EL (cell line): ENCODE data around the gene PRMT9.
A peak's percentile ranks its signal among the peaks of the same experiment; 100 is the strongest.

Experiments
- DNase-seq: peaks from one replicate; pipeline ENCODE4 v3.0.0-alpha.2; 2016

PRMT9 gene

DNA sequence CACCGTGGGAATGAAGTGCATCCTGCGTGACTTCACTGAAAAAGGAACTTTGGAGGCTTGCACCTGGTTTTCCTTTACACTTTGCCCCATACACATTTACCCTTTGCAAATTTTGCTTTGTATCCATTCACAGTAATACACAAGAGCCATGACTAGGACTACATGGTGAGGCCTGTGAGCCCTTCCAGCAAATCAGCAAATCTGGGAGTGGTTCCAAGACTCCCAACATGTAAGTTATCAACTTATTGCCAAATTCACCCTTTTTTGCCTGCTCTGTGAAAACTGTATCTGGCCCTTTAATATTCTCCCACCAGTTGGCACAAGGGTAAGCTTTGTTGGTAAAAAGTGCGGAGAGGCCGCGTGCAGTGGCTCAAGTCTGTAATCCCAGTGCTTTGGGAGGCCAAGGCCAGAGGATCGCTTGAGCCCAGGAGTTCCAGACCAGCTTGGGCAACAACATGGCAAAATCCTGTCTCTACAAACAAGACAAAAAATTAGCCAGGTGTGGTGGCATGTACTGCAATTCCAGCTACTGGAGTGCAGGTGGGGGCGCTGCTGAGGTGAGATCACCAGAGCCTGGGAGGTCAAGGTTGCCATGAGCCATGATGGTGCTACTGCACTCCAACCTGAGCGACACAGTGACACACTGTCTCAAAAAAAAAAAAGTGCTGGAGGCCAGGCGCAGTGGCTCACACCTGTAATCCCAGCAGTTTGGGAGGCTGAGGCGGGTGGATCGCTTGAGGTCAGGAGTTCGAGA lies 5.0 kb downstream of the PRMT9 start:
- DNase-seq: no peak

DNA sequence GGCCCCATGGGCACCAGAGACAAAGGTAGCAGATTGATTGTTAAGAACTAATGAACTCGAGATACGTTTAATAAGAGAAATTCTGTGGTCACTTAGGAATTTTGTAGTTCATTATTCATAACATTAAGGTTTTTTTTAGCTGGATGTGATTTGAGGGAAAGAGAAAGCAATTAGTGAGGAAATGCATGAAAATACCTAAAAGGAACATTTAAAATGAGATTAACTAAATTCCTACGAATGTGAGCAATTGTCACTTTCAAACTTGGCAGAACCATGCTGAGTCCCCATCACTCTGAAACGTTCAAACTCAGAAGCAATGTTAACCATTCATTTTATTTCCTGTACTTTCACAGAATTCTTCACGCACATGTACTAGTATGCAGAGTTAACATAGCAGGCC lies 5.9 kb downstream of the PRMT9 start:
- no peak for DNase-seq

DNA sequence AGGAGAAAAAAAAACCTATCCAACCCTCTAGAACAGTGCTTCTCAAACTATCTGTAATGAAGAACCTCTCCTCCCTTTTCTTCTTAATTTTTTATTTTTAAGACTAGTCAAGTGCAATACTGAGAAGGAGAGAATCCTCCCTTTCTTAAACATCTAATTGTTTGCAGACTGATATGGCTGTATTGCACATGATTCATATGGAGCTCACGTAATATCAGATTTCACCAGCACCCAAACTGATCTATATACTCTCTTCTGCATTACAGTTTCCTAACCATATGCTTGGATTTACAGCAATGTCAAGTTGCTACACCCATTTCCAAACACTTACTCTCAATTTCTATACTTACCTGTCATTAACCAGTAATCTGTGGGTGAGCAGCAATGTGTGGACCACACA lies 9.5 kb downstream of the PRMT9 start:
- no peak for DNase-seq

DNA sequence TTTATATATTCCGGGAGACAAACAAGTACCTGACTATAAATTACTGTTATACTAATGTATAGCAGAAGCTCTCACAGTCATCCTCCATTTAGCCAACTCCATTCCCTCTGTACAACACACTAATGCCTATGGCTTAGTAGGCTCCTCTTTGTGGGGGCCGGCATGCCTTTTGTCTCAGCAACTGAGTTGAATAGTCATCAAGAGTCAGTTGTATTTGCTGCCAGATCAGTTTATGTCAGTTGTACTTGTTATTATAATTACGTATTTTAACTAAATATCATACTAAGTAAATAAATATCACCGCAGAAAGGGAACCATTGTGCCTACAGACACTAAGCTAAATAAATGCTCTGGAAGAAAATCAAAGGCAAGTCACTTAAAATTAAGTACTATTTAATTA lies 9.9 kb downstream of the PRMT9 start:
- no peak for DNase-seq

DNA sequence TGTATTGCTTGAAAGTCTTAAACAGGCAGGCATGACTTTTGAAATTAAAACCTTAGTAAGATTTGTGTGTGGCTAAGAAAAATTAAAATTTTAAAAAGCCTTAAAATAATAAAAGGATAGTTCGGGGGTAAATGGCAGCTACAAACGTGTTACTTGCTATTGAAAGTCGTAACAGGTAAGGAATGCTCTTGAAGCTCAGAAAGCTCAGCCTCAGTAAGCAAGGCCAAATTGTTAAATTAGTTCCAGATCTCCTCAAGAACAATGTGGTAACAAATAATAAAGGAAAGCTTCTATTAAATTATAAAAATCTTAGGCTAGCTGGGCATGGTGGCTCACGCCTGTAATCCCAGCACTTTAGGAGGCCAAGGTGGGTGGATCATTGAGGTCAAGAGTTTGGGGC lies 25.5 kb downstream of the PRMT9 start:
- no peak for DNase-seq

DNA sequence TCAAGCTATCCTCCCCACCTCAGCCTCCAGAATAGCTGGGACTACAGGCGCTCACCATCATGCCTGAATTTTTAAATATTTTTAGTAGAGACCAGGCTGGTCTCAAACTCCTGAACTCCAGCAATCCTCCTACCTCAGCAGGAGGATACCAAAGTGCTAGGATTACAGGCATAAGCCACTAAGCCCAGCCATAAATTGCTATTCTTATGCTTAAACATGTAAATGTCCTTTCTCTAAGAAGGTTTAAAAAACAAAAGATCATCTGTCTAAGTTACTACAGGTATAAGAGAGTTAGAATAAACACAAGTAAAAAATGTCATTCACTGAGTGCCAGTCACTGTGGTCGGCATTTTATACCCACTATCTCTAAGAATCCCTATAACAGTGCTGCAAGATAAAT lies 28.3 kb downstream of the PRMT9 start:
- no peak for DNase-seq

DNA sequence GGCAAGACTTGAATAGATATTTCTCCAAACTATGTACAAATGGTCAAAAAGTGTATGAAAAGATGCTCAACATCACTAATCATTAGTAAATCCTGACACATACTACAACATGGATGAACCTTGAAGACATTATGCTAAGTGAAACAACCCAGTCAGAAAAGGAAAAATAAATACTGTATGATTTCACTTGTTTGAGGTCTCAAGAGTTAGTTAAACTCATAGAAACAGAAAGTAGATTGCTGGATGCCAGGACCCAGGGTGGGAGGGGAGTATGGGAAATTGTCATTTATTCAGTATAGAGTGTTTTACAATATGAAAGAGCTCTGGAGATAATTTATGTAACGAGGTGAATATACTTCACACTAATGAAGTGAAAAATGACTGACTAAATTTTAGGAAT lies 32.4 kb downstream of the PRMT9 start:
- no peak for DNase-seq

DNA sequence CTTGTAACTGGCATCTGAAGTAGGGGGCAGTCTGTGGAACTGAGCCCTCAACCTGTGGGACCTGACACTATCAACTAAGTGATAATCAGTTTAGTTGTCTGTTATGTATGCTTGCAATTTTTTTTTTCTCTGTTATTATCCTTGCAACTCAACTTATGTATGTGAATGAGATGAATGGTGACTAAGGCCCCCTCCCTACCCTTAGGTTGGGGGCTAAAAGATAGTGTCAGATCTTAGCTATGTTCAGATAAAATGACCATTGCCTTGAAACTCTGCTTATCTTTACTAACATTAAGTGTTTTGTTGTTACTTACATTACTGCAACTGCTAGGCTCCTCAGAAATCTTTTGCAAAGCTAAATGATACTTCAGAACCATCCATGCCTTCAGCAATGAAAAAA lies 35.3 kb downstream of the PRMT9 start:
- no peak for DNase-seq

DNA sequence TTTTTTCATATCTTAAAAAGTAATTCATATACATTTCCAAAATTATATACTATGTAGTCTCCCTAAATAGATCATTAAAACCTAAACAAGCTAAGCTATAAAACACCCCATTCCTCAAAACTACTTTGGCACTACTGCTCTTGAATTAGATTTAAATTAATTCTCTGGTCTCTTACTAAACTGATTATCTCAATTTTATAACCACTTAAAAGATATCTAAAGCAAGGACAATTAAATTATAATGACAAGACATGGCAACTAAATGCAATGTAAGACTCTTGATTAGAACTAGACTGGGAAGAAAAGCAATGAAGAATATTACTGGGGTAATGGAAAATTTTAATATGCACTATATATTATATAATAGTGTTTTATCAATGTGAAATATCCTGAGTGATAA lies 38.9 kb downstream of the PRMT9 start:
- no peak for DNase-seq

DNA sequence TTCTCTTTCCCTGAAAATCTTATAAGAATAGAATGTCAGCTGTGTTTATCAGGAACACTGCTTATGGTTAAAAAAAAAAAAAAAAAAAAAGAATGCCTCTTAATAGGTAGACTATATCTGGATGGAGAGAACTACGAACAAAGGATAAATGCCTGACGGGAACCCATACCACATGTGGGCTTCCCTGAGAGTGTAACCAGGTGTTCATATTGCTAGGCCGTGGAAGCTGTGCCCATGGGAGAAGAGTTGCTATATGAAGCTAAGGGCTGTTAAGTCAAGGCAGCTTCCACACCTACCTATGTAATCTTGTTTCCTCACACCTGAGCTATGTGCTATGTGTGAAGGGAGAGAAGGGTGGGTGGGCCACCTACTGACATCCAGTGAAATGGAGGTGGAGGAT lies 39.5 kb downstream of the PRMT9 start:
- no peak for DNase-seq

DNA sequence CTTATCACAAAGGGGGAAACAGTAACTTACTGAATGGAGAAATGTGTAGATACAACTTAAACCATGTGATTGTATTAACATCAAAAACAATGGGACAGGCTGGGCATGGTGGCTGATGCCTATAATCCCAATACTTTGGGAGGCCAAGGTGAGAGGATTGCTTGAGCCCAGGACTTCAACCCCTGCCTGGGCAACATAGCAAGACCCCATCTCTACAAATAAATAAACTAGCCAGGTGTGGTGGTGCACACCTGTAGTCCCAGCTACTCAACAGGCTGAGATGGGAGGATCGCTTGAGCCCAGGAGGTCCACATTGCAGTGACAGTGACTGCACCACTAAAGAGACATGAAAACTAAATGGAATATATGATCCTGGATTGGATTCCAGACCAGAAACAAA lies 40.3 kb downstream of the PRMT9 start:
- no peak for DNase-seq

DNA sequence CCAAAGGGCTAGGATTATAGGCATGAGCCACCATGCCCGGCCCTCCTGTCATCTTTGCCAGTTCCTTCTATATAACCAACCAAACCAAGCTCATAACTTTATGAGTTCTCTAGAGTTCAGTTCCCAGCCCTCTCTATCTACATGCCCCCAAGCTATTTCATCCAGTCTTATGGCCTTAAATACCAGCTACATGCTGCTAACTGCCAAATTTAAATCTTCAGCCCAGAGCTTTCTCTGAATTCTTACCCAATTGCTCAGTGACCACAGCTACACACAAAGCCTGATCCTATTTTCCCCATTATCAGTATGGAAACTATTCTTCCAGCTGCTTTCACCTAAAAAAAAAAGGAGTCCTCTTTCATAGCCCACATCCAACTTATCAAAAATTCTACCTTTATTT lies 43.6 kb downstream of the PRMT9 start:
- DNase-seq: peak; percentile 29

DNA sequence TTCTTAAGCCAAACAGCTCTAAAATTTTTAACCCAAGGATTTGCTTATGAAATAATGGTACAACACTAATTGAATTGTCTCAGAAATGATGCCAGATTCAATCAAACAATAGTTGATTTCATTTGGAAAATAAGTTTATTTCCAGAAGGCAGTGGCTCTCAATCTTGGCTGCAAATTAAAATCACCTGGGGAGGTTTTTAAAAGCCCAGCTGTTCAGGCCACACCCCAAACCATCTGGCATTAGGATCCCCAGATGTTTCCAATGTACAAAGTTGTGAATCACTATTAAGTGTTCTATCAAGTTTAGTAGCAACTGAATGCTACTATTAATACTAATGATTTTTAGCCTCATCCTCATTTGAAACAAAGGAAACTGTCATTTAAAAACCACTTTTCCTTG lies 44.6 kb downstream of the PRMT9 start:
- no peak for DNase-seq

DNA sequence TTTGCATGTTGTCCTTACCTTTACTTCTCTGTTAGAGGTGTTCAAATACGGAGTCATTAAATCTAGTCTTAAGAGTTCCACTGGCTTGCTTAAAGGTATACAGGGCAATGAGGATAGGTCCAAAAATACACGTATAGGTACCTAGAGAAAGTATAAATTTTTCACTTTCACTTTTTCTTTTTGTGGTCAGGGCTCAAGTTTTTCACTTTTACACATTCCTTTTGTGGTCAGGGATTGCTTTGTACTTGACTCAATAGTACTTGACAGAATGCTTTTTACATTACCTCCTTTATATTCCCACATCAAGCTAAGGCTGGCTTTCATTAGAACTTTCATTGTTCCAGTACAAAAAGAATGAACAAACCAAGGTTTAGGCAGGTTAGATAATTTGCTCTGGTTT lies 45.0 kb downstream of the PRMT9 start:
- DNase-seq: no peak

DNA sequence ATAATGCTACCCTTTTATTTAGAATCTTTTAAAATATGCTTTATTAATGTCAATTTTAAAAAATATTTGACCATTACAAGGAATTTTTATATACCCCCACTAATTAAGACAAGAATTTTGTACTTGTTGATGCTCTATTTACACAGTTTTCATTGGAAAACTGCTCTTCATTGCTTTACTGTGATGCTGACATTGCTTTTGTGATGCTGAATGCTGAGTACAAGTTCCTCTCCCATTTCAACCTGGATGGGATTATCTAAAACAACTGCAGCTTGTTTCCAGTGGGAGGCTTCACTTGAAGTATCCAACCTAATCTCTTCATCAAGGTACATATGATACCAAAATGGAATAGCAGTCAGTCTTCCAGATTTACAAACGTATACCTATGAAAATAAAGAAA lies 45.6 kb downstream of the PRMT9 start:
- DNase-seq: no peak

DNA sequence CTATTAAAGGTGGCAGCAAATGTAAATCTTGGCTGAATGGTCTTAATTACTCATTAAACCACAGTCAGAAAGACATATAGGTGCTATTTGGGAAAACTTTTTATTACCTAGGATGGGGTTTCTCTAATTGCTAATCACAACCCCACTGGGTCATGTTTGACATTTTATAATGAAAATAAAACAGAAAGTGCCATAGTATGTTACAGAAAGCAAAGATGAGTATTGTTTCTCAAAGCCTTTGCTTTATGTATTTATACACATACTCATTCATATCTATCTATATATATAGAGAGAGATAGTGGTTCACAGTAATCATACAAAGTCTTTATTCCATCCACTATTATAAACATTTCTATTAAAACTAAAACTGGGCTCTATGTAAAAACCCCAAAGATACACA lies 48.6 kb downstream of the PRMT9 start:
- no peak for DNase-seq

DNA sequence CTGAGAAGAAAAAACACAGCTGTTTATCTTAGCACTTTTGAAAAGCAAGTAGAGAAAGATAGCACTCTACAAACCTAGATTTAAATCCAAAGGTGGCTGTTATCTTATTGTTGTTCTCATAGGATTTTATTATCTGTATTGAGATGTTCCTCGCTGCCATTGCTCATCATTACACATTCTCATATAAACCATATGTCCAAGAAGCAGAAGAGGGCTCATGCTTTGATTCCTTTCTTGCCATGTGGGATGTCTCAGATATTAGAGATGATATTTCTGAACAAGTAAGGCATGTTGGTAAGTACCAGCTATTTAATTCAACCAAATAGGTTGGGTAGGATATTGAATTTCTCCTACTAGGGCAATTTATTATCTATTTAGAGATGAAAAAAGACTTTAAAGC lies 50.3 kb downstream of the PRMT9 start:
- no peak for DNase-seq

DNA sequence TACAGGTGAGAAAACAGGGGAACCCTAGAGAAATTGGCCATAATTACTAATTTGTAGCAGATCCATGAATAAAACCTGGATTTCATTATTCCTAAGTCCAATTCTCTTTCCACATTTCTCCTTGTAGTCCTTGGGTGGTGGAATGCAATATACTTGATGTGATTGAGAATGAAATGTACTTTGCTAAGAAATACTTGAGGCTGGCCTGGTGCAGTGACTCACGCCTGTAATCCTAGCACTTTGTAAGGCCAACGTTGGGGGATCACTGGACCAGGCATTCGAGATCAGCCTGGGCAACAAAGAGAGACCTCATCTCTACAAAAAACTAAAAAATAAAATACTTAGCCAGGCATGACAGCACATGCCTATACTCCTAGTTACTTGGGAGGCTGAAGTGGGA lies 50.9 kb downstream of the PRMT9 start:
- peak; percentile 42 for DNase-seq

DNA sequence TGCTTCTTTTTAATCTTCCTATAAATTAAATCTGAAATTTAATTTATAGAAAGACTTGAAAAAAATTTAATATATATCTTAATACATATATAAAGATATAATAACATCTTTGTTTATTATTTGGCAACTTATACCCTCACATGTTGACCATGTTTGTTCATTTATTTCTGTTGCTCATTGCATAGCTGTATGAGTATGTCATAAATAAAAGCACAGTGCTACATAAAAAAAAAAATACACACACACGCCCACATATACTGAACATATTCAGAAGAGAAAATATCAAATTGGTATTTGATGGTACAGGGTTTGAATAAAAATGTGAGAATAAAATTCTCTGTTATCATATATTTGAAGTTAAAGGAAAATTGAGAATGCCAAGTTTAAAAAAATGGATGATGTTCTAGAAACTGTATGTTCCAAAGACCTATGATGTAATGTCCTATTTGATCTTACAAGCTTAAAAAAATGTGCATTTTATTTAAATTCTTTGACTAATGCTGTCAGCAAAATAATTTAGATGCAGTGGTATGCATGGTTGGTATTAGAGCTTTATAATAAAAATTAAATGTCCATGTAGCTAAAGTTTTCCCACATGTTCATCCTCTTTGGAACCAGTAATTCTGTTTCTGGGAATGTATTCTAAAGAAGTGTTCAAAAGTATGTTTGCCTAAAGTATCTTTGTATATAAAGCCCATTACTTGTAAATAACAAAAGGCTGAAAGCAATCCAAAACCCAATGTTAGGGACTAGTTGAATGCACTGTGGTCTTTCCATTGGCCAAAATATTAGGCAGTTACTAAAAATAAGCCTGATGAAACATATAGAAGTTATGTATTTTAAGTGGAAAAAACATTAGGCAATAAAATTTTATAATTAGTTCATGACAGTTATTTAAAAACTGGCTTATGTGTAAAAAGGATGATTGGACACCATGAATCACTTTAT lies 53.9 kb downstream of the PRMT9 start:
- no peak for DNase-seq

DNA sequence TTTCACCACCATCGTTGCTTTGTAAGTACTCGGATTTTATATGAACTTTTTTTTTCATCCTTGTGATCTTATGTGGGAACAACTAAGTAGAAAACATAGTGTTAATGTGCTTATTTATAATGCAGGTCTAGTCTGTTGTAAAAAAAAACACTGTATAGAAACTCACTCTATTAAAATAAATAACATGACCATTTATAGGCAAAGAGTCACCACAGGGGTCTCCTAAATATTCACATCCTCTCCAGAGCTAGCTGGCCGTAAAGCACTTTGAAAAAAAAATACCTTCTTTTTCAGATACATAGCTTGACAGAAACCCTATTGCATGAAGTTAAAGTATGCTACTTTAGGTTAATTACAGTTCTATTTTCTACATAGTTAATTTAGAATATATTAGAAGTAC lies 55.5 kb downstream of the PRMT9 start:
- DNase-seq: no peak

DNA sequence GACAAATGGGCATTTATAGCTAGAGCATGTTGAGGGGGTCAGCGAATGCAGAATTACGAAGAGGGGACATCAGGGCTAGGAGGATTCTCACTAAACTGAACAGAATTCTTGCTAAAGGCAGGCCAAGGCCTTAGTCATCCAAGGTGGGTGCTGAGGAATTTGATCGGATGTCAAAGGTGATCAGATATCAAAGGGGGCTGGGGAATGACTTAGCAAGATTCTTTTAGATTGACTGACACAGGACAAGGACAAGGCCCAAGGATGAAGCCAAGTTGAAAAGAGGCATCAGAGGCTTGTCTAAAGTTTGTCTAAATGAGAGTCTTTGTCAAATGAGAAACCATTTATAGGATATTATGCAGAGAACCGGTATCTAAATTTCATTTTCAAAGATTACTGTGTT lies 57.1 kb downstream of the PRMT9 start:
- DNase-seq: no peak

DNA sequence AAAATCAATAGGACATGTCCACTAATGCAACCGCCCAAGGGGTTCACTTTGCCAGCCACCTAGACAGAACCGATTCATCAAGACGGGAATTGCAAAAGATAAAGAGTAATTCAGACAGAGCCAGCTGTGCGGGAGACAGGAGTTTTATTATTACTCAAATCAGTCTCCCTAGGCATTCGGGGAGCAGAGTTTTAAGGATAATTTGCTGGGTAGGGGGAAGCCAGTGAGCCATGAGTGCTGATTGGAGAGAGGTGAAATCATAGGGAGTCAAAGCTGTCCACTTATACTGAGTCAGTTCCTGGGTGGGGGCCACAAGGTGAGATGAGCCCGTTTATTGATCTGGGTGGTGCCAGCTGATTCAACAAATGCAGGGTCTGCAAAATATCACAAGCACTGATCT lies 58.2 kb downstream of the PRMT9 start:
- no peak for DNase-seq

DNA sequence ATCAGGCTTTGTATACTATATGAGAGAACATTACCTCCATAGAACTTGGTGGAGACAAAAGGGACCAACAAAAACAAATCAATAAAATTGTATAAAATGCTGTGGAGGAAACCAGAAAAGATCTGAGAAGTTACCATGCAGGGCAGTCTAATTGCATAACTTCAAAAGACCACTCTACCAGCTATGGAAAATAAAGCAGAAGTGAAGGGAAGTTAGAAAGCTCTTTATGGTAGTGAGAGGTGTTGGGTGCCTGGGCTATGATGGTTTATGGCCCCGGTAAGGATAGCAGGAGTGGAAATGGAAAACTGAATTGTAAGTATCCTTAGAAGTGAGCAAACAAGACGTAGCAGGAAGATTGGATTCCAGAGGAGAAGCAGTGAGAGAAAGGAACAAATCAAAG lies 63.6 kb downstream of the PRMT9 start:
- no peak for DNase-seq
